ENCODE data around the gene NFYB.
A peak's percentile ranks its signal among the peaks of the same experiment; 100 is the strongest.
"Not testable (repeated sequence)": the region's sequence is repeated elsewhere in the genome, so short reads cannot be mapped to it uniquely, and the experiment has no call there.

NFYB gene

DNA sequence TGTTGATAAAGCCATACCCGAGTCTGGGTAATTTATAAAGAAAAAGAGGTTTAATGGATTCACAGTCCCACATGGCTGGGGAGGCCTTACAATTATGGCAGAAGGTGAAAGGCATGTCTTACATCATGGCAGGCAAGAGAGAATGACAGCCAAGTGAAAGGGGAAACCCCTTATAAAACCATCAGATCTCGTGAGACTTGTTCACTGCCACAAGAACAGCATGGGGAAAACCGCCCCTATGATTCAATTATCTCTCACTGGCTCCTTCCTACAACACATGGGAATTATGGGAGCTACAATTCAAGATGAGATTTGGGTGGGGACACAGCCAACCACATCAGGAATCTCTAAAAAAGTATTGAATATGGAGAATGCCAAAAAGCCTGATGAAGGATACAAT lies 25.0 kb upstream of the NFYB start:
- DNase-seq (ENCODE audit: low read depth in 2 of 2) = not testable (repeated sequence)

DNA sequence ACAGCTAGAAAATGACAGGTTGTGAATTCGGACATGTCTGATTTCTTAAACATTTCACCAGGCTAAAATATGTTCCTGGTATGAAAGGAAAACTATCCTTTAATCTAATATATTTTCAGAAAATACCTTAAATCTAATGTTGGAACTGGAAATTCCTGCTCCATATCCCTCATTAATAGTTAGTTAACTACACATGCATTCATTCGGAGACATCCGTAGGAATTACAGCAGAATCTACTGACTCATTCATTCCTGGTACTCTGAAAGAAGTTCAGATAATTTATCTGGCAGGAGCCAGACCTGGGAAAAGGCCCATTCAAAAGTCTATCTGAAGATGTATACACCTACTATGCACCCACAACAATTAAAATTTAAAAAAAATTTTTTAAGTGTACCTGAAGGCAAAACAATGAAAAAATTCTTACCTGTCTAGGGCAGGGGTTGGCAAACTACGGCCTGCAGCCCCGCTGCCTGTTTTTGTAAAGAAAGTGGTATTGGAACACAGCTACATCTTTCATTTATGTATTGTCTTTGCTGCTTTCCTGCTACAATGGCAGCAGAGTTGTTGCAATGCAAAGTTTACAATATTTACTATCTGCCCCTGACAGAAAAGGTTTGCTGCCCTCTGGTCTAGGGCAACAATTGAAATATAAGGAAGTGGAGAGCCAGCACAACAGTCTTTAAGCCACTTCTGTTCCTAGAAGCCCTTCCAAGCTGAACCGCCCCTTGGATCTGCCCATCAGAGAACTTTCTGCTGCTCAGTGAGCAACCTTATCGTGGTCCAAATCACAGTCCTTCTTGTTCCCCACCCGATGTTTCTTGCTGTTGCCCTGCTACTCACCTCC lies 17.9 kb upstream of the NFYB start:
- DNase-seq (ENCODE audit: low read depth in 2 of 2) = no peak

DNA sequence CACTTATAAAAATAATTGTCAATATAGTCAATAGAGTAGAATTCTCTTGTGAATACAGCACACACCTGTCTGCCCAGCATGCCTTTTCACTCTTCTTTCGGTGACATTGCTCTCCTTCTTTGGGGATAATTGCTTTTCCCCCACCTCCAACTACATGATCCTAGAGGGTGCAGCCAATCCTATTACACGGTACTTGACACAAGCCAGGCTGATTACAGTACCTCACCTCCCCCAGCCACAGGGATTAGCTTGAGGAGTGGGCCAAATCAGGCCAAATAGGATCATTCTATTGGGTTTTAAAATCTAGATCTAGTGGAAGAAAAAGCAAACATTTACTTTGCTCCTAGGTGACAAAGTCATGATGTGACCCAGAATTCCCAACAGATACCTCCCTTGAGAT lies 16.8 kb upstream of the NFYB start:
- no peak for DNase-seq (ENCODE audit: low read depth in 2 of 2)

DNA sequence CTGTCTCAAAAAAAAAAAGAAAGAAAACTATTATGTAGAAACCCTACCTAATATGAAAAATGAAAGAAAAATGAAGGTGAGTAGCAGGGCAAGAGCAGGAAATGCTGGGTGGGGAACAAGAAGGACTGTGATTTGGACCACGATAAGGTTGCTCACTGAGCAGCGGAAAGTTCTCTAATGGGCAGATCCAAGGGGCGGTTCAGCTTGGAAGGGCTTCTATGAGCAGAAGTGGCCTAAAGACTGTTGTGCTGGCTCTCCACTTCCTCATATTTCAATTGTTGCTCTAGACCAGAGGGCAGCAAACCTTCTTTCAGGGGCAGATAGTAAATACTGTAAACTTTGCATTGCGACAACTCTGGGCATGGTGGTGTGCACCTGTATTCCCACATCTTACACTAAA lies 16.3 kb upstream of the NFYB start:
- no peak for DNase-seq (ENCODE audit: low read depth in 2 of 2)

DNA sequence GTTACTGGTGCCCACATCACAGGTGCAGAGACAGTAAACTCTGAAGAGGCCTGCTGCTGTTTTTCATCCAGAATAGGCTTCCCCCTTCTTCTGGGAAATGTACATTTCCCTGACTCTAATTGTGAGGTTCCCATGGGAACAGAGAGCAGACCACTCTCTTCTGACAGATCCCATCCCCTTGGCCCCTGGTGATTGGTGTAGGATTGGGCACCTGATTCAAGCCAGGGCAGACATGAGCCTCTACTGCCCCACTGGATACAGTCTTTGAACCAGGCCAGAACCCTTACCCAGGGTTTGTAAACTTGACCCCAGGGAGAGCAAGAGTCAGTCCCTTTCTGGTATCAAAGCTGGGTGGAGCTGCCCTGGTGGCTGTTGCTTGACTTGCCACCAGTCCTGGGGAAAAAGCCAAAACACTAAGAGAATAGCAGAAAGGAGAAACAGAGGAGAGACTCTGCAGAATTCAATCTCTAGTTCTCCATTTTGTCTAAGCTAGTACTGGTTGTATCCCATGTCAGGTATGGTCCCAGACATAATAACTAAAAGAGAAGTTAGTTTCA lies 14.8 kb upstream of the NFYB start:
- DNase-seq (ENCODE audit: low read depth in 2 of 2) = no peak

DNA sequence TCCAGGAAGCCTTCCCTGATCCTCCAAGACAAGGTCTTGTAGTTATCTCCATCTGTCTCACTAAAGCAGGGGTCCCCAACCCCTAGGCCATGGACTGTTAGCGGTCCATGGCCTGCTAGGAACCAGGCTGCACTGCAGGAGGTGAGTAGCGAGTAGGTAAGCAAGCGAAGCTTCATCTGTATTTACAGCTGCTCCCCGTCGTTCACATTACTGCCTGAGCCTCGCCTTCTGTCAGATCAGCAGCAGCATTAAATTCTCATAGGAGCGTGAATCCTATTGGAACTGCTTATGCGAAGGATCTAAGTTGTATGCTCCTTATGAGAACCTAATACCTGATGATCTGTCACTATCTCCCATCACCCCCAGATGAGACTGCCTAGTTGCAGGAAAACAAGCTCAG lies 12.4 kb upstream of the NFYB start:
- no peak for DNase-seq (ENCODE audit: low read depth in 2 of 2)

DNA sequence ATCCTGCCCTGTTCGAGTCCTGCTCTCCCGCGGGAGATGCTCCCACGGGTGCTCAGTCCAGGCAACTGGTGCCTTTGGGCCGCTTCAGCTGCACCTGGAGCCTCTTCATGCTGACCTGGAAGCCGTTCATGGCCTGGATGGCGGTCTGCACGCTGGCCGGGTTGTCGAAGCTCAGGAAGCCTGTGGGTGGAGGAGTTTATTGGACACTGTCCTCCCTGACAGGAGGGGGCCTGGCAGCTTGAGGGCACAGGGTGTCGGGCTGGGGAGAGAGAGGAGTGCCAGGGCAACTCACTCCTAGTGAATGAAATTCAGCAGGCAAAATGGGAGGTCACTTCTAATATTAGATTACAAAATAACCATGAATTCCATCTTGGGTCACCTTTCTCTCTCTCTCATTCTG lies 9.3 kb upstream of the NFYB start:
- no peak for DNase-seq (ENCODE audit: low read depth in 2 of 2)

DNA sequence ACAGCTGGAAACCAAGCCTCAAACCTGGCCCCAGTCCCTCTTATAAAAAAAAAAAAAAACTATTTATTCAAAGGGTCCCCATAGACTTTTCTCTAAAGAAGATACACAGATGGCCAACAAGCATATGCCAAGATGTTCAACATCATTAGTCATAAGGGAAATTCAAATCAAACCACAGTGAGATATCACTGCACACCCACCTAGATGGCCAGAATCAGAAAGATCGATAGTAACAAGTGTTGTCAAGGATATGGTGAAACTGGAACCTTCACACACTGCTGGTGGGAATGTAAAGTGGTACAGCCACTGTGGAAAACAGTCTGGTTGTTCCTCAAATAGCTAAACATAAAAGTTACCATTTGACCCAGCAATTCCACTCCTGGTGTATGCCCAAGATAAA lies 5.9 kb upstream of the NFYB start:
- DNase-seq (ENCODE audit: low read depth in 2 of 2) = no peak

DNA sequence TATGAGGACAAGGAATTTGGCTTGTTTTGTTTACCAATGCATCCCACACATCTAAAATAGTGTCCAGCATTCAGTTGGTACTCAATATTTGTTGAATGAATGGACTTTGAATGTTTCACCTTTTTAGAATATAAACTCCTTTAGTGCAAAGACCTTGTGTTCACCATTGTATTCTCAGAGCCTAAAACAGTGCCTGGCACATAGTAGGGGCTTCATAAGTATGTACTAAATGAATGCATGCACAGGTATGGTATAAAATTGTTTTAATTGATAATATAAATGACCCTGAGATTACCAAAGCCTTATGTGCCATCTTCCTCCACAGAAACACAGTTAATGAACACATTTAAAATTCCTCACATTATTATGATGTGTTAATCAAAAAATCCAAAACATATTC lies 5.0 kb upstream of the NFYB start:
- no peak for DNase-seq (ENCODE audit: low read depth in 2 of 2)

DNA sequence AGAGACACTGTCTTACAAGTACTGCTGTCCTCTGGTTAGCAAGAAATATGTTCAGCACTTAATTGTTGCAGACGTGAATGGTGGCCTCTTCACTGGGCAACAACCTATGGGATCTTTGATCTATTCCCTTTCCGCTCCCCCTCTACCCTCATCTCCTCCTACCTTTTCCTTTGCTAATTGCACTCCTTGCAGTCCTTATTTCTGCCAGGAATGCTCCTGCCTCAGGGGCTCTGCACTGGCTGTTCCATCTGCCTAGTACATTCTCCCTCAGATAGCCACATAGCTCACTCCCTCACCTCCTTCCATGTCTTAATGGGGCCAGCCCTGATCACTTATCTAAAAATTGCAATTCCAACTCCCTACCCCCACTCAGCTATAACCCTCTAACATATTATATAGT lies 4.5 kb upstream of the NFYB start:
- DNase-seq (ENCODE audit: low read depth in 2 of 2) = no peak

DNA sequence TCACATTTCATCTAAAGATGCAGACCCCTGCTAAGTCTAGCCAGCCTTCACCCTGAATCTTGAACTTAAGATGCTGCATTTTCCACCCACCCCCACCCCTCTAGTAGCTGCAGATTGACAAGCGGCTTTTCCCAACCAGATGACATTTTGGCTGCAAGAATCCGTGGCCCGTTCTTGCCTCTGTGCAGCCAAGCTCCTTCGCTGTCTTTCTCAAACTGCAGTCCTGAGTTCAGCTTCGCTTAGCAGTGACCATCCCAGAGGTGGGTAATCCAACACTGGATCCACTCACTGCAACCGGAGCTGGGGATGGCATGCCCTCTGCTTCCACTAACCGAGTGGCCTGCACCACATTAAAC lies 765 bp upstream of the NFYB start:
- DNase-seq (ENCODE audit: low read depth in 2 of 2) = no peak

DNA sequence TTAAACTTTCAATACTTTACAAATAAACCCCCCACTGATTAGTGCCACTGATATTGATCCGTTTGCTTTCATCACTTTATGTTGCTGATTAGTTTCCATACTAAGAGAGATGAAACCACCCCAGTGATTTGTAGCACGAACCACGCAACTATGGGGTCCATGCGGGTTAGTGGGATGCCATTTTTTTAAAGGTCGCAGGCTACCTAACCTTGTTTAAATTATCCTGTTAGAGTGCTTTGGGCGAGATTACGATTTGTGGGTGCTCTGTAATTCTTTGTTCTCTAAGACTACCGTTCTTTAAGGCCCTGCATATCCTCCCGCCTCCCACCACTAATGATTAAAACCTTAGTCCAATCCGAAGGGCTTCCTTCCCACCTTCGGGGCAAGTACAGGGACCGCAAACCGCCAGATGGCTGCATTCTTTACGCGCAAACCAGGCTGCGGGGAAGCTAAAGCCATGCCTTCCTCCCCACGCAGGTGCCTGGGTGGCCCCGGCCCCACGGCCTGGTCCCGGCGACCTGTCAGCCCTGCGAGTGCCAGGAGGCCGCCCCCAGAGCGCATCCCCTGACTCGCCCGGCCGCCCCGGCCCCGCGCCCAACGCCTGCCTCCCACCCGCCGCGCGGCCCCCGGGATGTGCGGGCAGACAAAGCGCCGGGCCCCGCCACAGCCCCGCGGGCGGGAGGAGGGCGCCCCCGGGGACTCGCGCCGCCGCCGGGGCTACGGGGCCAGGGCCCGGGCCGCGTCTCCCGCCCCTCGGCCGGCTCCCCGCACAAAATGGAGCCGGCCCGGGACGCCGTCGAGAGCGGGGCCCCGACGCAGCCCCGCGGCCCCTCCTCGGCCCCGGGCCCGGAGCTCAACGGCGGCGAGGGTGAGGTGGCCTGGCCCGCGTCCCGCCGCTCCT lies 759 bp downstream of the NFYB start:
- peak; percentile 17 to 22 for DNase-seq (ENCODE audit: low read depth in 2 of 2)

DNA sequence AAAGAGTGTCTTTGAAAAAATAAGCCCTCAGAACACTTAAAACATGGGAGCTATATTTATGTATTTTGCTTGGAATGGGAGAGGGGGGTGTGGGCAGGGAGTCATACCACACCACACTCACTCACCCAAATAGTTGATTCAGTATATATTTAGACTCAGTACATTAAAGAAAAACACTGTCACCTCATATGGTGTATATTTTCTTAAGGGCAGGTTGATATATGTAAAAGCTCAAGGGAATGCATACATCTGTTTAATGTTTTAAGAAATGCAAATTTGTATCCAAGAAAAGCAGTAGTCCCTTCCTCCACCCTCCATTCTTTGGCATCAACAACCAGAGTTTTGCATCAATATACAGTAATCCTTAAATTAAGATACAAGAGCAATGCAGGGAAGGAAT lies 1.4 kb downstream of the NFYB start:
- DNase-seq (ENCODE audit: low read depth in 2 of 2) = no peak

DNA sequence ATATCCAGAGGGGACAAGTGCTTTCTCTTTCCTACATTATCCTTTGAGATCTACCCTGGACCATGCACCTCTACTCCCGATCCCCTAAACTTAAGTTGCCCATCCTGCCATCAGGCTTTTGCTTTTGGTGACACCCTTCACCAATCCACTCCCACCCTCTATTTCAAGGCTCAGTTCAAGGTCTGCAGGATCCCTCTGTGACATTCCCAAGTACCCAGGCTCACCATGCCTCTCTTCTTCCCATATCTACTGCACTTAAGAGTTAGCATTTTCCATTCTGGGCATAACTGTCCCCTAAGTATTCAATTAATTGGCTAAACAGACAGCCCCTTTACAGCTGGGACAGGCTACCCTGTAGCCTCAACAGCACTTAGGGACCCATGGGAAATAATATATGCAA lies 3.1 kb downstream of the NFYB start:
- no peak for DNase-seq (ENCODE audit: low read depth in 2 of 2)

DNA sequence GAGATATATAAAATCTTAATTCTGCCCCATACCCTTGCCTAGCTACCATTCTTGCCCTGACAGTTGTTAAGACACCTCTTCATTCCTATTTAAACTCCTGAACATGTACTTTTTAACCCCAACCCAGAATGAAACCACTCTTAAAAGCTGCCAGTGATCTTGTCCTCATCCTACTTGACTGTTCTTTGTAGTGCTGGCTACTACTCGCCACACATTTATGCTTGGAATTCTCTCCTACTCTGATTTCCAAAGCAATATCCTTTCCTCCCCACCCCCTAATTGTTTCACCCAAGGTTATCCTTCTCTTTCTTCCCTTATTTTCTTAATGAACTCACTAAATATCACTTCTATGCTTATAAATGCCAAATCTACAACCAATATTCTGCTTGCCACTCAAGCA lies 4.1 kb downstream of the NFYB start:
- no peak for DNase-seq (ENCODE audit: low read depth in 2 of 2)

DNA sequence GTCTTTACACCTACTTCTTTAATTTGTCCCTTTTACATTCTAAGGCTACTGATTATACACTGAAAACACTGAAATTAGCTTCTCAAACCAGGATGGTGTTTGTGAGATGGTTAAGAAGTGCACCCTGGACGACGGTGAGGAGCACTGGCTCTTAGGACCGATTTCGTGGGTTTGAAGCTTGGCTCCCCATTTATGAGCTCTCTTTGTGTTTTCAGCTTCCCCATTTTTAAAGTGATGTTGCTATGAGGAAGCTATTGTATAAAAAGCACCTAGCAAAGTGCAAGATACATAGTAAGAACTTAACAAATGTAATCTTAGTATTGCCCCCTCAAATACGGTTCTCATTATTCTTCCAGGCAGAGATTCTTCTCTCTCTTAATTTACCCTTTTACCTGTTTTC lies 4.7 kb downstream of the NFYB start:
- DNase-seq (ENCODE audit: low read depth in 2 of 2) = no peak

DNA sequence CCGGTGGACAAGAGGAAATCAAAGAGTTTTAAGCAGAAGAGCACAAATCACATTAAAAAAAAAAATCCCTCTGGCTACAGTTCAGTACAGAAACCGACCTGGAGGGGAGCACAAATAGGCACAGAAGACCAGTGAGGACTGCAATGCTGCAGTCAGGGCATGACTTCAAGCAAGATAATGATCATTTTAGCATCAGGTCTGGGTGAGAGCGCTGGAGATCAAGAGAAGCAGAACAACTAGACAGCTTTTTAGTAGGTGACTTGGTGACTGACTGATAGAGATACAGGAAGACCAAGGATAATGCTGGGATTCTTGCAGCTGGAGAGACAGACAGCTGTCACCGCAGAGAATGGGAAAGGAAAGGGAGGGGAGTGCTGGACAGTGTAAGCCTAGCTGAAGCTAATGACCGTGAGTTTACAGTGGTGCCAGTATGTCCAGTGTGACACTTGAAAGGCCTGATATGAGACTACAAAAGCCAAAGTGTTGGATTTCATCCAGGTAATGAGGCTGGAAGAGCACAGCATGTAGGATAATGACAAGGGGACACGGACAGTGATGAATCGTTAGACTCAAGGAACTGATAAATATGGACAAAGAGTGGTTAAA lies 5.6 kb downstream of the NFYB start:
- no peak for DNase-seq (ENCODE audit: low read depth in 2 of 2)

DNA sequence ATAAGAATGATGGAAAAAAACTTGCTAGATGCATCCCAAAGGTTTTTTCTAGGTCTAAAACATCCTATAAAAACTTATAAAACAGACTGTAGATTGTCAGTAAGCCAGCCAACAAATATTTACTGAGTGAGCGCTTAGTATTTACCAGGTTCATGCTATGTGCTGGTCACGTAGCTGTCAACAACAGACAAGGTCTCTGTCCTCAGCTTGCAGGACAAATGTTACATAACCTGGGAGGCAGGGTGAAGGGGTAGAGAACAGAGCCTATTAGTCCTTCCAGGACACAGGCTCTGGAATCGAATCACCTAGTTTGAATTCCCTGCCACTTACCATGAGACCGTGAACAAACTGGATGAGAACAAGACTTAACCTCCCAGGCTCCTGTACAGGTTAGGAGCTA lies 6.4 kb downstream of the NFYB start:
- no peak for DNase-seq (ENCODE audit: low read depth in 2 of 2)

DNA sequence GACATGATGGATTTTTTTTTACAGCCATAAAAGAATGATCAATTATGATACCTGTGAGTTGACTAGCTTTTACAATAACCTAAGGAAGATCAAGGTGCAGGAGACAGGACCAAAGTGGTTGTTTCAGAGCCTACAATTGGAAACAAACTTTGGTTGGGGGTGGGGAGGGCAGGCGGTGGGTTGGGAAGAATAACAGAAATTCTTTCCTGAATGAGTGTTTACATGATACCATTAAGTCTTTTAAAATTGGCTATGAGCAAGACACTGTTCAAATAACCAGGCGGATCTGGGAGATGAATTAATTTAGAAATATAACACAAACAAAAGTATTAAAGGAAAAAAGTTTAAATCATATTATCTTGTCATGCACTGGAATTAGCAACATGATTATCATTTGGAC lies 7.2 kb downstream of the NFYB start:
- no peak for DNase-seq (ENCODE audit: low read depth in 2 of 2)

DNA sequence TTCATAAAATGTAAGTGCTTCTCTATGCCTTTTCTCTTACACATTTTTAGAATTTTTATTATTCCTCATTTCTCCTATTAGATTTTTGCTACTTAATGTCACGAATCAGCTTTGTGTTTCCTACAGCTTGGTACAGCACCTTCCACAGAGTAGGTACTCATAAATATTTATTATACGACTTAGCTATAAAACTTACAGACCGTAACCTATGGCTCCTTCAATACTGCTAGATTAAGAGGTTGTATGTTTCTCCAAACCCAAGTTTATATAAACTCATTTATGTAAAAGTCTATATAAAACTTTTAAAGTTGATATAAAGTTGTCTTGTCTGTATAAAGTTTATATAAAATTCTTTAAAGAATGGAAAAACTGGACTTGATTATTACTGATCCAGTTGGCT lies 11.5 kb downstream of the NFYB start:
- no peak for DNase-seq (ENCODE audit: low read depth in 2 of 2)

DNA sequence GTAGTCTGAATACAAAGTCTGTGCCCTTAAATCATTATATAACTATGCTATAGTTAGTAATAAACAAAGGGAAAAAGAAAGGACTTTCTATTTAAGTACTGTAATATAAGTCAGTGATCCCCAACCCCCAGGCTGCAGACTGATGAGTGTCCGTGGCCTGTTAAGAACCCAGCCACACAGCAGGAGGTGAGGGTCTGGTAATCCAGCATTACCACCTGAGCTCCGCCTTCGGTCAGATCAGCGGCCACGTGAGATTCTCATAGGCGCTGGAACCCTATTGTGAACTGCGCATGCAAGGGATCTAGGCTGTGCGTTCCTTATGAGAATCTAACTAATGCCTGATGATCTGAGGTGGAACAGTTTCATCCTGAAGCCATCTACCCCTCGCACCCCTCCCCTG lies 15.7 kb downstream of the NFYB start:
- DNase-seq (ENCODE audit: low read depth in 2 of 2) = no peak

DNA sequence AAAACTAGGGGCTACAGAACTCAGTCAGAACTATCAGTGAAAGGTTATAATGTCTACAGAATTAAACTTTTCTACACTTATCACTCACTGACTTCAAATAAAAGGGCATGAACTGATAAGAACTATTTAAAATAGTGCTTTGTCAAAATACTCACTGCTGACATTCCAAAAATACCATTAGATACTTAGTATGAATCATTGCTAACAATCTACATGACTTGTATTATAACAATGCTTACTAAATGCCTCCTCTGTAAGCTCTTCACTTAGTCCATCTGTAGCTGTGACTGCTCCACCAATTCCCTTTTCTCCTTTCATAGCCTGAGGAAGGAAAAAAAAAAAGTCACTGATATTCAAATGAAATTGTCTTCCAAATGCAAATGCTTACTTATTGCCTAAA lies 17.0 kb downstream of the NFYB start:
- no peak for DNase-seq (ENCODE audit: low read depth in 2 of 2)

DNA sequence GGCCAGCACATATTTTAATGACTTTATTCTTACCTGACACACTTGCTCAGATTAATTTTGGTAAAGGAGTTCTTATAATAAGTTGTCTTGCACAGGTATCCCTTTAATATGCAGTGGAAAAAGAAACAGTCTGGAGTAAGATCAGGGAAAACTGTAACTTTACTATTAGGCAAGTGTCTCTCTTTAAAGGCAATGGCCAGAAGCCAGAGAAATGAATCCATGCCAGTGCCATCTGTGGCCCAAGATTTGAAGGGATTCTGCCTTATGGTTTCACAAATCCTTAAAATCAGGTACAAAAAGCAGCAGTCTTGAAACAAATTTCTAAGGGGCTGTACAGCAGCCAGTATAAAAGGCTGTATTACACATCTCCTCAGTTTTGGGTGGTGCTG lies 22.4 kb downstream of the NFYB start:
- DNase-seq (ENCODE audit: low read depth in 2 of 2) = no peak

All from activated CD4-positive, alpha-beta T cell treated with anti-CD3 and anti-CD28 coated beads for 24 hours (primary cell).